ENCODE data around the gene CRACR2A. TPM values are rescaled to one million over a fixed set of nuclear protein-coding genes. Genes with fewer than 3 reads are reported as not detected.

CRACR2A gene
- total and polyA plus RNA-seq, 2 of the 8 experiments (the other 6 are each of a cell fraction or from before 2014, with no cell fraction given) = 0.85 to 3.2 TPM

DNA sequence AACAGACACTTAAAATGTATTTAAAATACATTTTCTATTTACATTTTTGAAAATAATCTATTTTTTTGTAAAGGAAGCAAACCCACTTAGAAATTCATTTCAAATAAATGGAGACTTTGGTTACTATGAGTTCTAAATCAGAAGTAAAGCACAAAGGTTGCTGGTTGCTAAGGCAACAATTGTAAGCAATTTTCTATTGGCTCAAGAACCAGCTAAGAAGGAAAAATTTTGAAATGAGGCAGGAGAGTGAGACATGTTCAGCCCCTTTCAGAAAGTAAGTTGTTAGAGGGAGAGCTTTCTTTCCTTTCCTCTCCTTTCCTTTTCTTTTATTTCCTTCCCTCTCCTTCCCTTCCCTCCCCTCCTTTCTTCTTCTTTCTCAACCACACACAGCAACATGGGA, 181.2 kb downstream of the CRACR2A start (continued):
- TF ChIP-seq TEAD4 (IDR thresholded peaks at IDR 0.05; ENCODE audit: low read depth, low read length) = no peak
